BLaER1 treated with 17β-estradiol and CSF1 and Interleukin-3, amounts not matched to agents 10 nM and 100 nM (cell line): ENCODE measurements around the gene HOXD10.

Experiments used
- H3K27ac ChIP-seq, 11 experiments: shearing (Covaris generic); formaldehyde crosslinking; 2 replicates each; pipeline ENCODE4 v1.8.1; 2022
- H3K27me3 ChIP-seq, 11 experiments: shearing (Covaris generic); formaldehyde crosslinking; 2 replicates each; pipeline ENCODE4 v1.8.1; 2022
- H3K36me3 ChIP-seq, 11 experiments: shearing (Covaris generic); formaldehyde crosslinking; 2 replicates each; pipeline ENCODE4 v1.8.1; 2022
- H3K4me1 ChIP-seq, 10 experiments: shearing (Covaris generic); formaldehyde crosslinking; 2 replicates each; pipeline ENCODE4 v1.8.1; 2022
- H3K4me2 ChIP-seq, 11 experiments: shearing (Covaris generic); formaldehyde crosslinking; 2 replicates each; pipeline ENCODE4 v1.8.1; 2022
- H3K4me3 ChIP-seq, 10 experiments: shearing (Covaris generic); formaldehyde crosslinking; 2 replicates each; pipeline ENCODE4 v1.8.1; 2022
- H3K9ac ChIP-seq, 11 experiments: shearing (Covaris generic); formaldehyde crosslinking; 2 replicates each; pipeline ENCODE4 v1.8.1; 2022
- H3K9me3 ChIP-seq, 11 experiments: shearing (Covaris generic); formaldehyde crosslinking; replicated peaks in 1 of 11; 2 replicates each; pipeline ENCODE4 v1.8.1; 2022
- H4K20me1 ChIP-seq, 11 experiments: shearing (Covaris generic); formaldehyde crosslinking; 2 replicates each; pipeline ENCODE4 v1.8.1; 2022
- Cebpa-rat ChIP-seq, 11 experiments: shearing (Covaris generic); IDR thresholded peaks; 2 replicates each; pipeline ENCODE4 v1.8.1; 2022

Gene HOXD10

GRCh38 chr2:176137906-176138305 lies 21.3 kb downstream of the HOXD10 start:
- no peak overlapping the region for H3K4me2 ChIP-seq
- no peak for TF ChIP-seq Cebpa-rat (IDR thresholded peaks at IDR 0.05)

DNA sequence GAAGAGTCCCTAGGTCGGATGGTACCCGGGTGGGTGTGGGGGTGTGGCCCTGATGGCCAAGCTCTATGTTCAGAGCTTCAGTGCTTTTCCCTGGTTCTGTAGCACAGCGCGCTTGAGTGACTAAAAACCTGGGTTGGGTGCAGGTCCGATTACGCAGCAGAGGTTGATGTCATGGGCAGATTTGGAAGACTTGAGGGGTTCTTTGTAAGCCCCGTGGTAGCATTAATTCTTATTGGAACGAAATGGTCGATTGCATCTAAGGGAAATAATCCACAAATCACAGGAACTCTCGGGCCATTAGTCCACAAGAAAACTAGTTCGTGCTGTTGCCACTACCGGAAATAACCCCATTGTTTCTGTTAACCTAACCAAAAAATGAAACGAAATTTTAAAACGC lies 21.9 kb downstream of the HOXD10 start:
- Histone ChIP-seq H3K27ac (no peak overlapping the region), H3K9me3 (peaks cover 10 to 39% (median 25%) of the 10 kb centered on the region in 11 experiments; a peak in 20 of 22 replicates), H4K20me1 (peaks cover 0 to 10% (median 0%) of the 10 kb centered on the region in 11 experiments; a peak in 3 of 22 replicates), H3K36me3 (no peaks in the 10 kb centered on the region), H3K9ac (no peak overlapping the region), H3K4me3 (no peak overlapping the region), H3K27me3 (peaks cover 72 to 93% (median 76%) of the 10 kb centered on the region in 11 experiments), H3K4me2 (no peak overlapping the region), H3K4me1 (peaks cover 6 to 16% (median 13%) of the 10 kb centered on the region in 10 experiments; a peak in 17 of 20 replicates)
- TF ChIP-seq Cebpa-rat (IDR thresholded peaks at IDR 0.05): no peak

More at GRCh38 chr2:176137906-176138305, 21.3 kb downstream of the HOXD10 start:
- Histone ChIP-seq H4K20me1 (peaks cover 0 to 10% (median 0%) of the 10 kb centered on the region in 11 experiments; a peak in 4 of 22 replicates), H3K36me3 (no peaks in the 10 kb centered on the region), H3K27me3 (peaks cover 78 to 93% (median 82%) of the 10 kb centered on the region in 11 experiments), H3K9ac (no peak overlapping the region), H3K27ac (no peak overlapping the region), H3K9me3 (peaks cover 10 to 39% (median 25%) of the 10 kb centered on the region in 11 experiments; a peak in 20 of 22 replicates), H3K4me3 (no peak overlapping the region), H3K4me1 (peaks cover 6 to 16% (median 13%) of the 10 kb centered on the region in 10 experiments; a peak in 17 of 20 replicates)

DNA sequence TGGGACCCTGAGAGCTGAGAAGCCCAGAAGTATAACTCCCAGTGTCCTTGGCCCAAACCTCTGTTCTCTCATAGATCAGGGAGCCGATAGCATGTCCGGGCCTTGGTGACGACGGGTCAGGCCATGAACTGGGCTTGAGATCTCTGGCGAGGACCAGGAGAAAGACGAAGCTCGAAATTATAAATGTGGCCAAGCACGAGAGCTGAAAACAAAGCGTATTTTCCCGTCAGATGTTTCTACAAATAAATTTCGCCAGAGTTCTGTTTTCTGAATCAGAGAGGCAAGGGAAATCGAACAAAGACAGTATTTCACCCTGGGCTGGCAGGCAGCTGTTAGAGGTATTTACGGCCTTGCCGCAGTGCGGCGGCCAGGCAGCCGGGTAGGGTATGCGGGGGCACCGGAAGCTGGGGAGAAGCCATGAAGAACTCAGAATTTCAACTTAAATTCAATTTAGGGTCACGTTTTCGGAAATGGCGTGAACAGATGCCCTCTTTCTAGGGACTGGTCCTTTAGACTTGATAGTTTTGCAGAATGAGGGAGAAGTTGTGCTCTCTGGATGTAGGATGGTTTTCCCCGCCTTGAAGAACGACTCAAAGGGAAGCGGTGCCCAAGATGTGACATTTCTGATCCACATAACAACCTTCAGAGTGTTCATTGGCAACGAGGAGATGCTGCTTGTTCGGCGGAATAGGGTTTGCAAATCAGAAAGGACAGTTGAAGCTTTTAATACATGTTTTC lies 22.5 kb downstream of the HOXD10 start:
- H3K36me3 ChIP-seq: no peaks in the 10 kb centered on the region
- no peak overlapping the region for H3K4me2 ChIP-seq
- H4K20me1 ChIP-seq: peaks cover 0 to 5% (median 0%) of the 10 kb centered on the region in 11 experiments; a peak in 3 of 22 replicates
- H3K27ac ChIP-seq: no peak overlapping the region
- H3K4me3 ChIP-seq: no peak overlapping the region
- TF ChIP-seq Cebpa-rat (IDR thresholded peaks at IDR 0.05): no peak
- H3K4me1 ChIP-seq: peaks cover 6 to 16% (median 13%) of the 10 kb centered on the region in 10 experiments; a peak in 17 of 20 replicates
- peaks cover 10 to 39% (median 25%) of the 10 kb centered on the region in 11 experiments; a peak in 20 of 22 replicates for H3K9me3 ChIP-seq
- peaks cover 67 to 91% (median 70%) of the 10 kb centered on the region in 11 experiments for H3K27me3 ChIP-seq
- no peak overlapping the region for H3K9ac ChIP-seq

DNA sequence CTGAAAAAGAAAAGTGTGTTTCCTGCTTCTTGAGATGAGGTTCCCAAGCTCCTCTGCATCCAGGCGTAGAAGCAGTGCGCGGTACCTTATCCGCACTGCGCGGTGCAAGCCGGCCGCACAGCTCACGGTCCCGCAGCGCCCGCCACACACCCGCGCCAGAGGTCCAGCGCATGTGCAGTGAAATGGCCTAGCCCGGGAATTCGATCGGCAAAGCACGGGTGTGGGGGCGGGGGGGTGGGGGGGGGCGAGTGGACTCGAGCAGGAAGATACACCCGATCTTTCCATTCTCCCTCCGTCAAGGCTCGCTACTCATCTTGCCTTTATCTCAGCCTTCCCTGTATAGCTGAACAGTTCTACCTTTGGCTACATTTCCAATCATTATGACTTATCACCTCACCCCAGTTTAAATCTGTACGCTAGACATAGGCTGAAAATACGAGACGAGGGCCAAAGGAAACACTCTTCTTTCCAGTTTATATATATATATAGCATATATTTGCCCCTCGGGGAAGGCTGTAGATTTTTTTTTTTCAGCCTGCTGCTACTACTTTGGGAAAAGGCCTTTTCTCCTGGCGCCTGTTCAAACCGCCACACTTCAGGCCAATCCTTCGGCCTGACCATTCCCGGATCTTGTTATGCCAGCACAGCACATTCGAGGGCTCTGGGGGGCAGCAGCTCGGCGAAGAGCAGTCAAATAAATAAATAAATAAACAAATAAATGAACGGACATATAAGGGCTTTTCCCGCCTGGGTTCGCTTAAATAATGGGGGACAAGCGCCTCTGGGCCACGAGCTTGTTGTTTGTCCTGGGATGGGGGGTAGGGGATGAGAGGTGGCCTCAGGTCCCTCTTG lies 23.3 kb downstream of the HOXD10 start:
- Histone ChIP-seq H3K36me3 (no peaks in the 10 kb centered on the region), H3K27ac (no peak overlapping the region), H3K9ac (no peak overlapping the region), H3K4me2 (peak overlapping the region in 6 of 11 experiments; percentile 33 to 60 (median 39); a peak in 7 of 22 replicates), H4K20me1 (no peaks in the 10 kb centered on the region; a peak in 1 of 22 replicates), H3K27me3 (peaks cover 59 to 86% (median 62%) of the 10 kb centered on the region in 11 experiments), H3K9me3 (peaks cover 10 to 39% (median 25%) of the 10 kb centered on the region in 11 experiments; a peak in 20 of 22 replicates), H3K4me3 (peak overlapping the region in 1 of 10 experiments; percentile 40; a peak in 1 of 20 replicates), H3K4me1 (peaks cover 6 to 16% (median 13%) of the 10 kb centered on the region in 10 experiments; a peak in 17 of 20 replicates)
- TF ChIP-seq Cebpa-rat (IDR thresholded peaks at IDR 0.05): no peak

- peaks cover 10 to 39% (median 25%) of the 10 kb centered on the region in 11 experiments; a peak in 20 of 22 replicates for H3K9me3 ChIP-seq
- no peak overlapping the region for H3K9ac ChIP-seq
- H3K4me1 ChIP-seq: peaks cover 6 to 12% (median 11%) of the 10 kb centered on the region in 10 experiments; a peak in 17 of 20 replicates
- H4K20me1 ChIP-seq: no peaks in the 10 kb centered on the region
- peak overlapping the region in 2 of 10 experiments; percentile 36 to 40; a peak in 3 of 20 replicates for H3K4me3 ChIP-seq
- H3K27ac ChIP-seq: no peak overlapping the region
- no peaks in the 10 kb centered on the region for H3K36me3 ChIP-seq
- peaks cover 50 to 86% (median 62%) of the 10 kb centered on the region in 11 experiments for H3K27me3 ChIP-seq
- no peak for TF ChIP-seq Cebpa-rat (IDR thresholded peaks at IDR 0.05)
- H3K4me2 ChIP-seq: peak overlapping the region in 8 of 11 experiments; percentile 18 to 60 (median 35); a peak in 11 of 22 replicates
These were observed 24.1 kb downstream of the HOXD10 start for GRCh38 chr2:176140513-176141317.

GRCh38 chr2:176142281-176142680 lies 25.7 kb downstream of the HOXD10 start:
- Histone ChIP-seq H3K4me3 (no peak overlapping the region), H3K9me3 (peaks cover 5 to 36% (median 27%) of the 10 kb centered on the region in 11 experiments; a peak in 20 of 22 replicates), H3K36me3 (no peaks in the 10 kb centered on the region), H3K4me1 (no peaks in the 10 kb centered on the region), H3K9ac (no peak overlapping the region), H3K4me2 (no peak overlapping the region), H4K20me1 (no peaks in the 10 kb centered on the region), H3K27me3 (peaks cover 49 to 86% (median 62%) of the 10 kb centered on the region in 11 experiments), H3K27ac (no peak overlapping the region)
- TF ChIP-seq Cebpa-rat (IDR thresholded peaks at IDR 0.05): no peak

- Histone ChIP-seq H3K4me1 (no peaks in the 10 kb centered on the region), H3K36me3 (no peaks in the 10 kb centered on the region), H4K20me1 (no peaks in the 10 kb centered on the region; a peak in 1 of 22 replicates), H3K9me3 (peaks cover 30 to 43% (median 39%) of the 10 kb centered on the region in 11 experiments), H3K4me3 (no peak overlapping the region), H3K4me2 (no peak overlapping the region), H3K27me3 (peaks cover 50 to 86% (median 64%) of the 10 kb centered on the region in 11 experiments), H3K27ac (no peak overlapping the region), H3K9ac (no peak overlapping the region)
- TF ChIP-seq Cebpa-rat (IDR thresholded peaks at IDR 0.05): no peak
These were observed 28.7 kb downstream of the HOXD10 start for GRCh38 chr2:176145085-176145969.
